Left forelimb (tissue), 1 donor: Measurements from ENCODE around the gene HAGH.
"Not testable (repeated sequence)": the region's sequence is repeated elsewhere in the genome, so short reads cannot be mapped to it uniquely, and the experiment has no call there.

Source experiments
- DNase-seq: peaks from one replicate; pipeline ENCODE4 v3.0.0-alpha.2; 2018; ENCODE audit warnings: low spot score

HAGH gene

GRCh38 chr16:1826691-1827573, at the start of gene HAGH, which contains the start of gene FAHD1:
TSS of gene HAGH (minus strand) at chr16:1826825. CDS start at chr16:1826787, 38 bp downstream.
TSS of gene FAHD1 (plus strand) at chr16:1827206. CDS start at chr16:1827239, 33 bp downstream.
- peak; percentile 98 for DNase-seq

GRCh38 chr16:1876066-1876465, 49.4 kb upstream of the HAGH start:
- DNase-seq, result not testable (repeated sequence)

- no peak for DNase-seq
These were observed 48.2 kb upstream of the HAGH start for GRCh38 chr16:1874854-1875253.

GRCh38 chr16:1871974-1872635, 45.5 kb upstream of the HAGH start, which contains the start of gene MEIOB:
TSS of gene MEIOB (minus strand) at chr16:1872164. CDS start at chr16:1868175, 3,989 bp downstream.
- DNase-seq, result no peak

GRCh38 chr16:1870365-1871082, 43.9 kb upstream of the HAGH start:
- DNase-seq, result no peak

GRCh38 chr16:1865902-1866690, 39.5 kb upstream of the HAGH start:
- no peak for DNase-seq

- DNase-seq, result no peak
These were observed 37.2 kb upstream of the HAGH start for GRCh38 chr16:1863681-1864460.

GRCh38 chr16:1862394-1862793, 35.8 kb upstream of the HAGH start:
- DNase-seq, result no peak

- DNase-seq, result no peak
These were observed 35.1 kb upstream of the HAGH start for GRCh38 chr16:1861730-1862129.

GRCh38 chr16:1859650-1860049, 33.0 kb upstream of the HAGH start:
- DNase-seq, result no peak

- DNase-seq, result no peak
These were observed 31.7 kb upstream of the HAGH start for GRCh38 chr16:1858189-1858865.

- DNase-seq, result no peak
These were observed 30.9 kb upstream of the HAGH start for GRCh38 chr16:1857433-1858097.

GRCh38 chr16:1851793-1852192, 25.2 kb upstream of the HAGH start:
- DNase-seq, result no peak

- DNase-seq, result no peak
These were observed 24.4 kb upstream of the HAGH start for GRCh38 chr16:1850981-1851380.

- no peak for DNase-seq
These were observed 19.8 kb upstream of the HAGH start for GRCh38 chr16:1846416-1846815.

GRCh38 chr16:1845985-1846384, 19.4 kb upstream of the HAGH start:
- DNase-seq, result no peak

- DNase-seq, result no peak
These were observed 12.9 kb upstream of the HAGH start for GRCh38 chr16:1839554-1839953.

GRCh38 chr16:1834096-1834495, 7.5 kb upstream of the HAGH start:
- DNase-seq, result no peak

GRCh38 chr16:1832838-1833454, 6.3 kb upstream of the HAGH start:
- no peak for DNase-seq
